GM19351 (cell line): ENCODE results near the gene CARHSP1.
"Not testable (repeated sequence)": the region's sequence is repeated elsewhere in the genome, so short reads cannot be mapped to it uniquely, and the experiment has no call there.

Experiments
- ATAC-seq: cut with Tn5 transposase; IDR thresholded peaks from one replicate; pipeline ENCODE4 v1.9.1; 2021; ENCODE audit warnings: mild to moderate bottlenecking, moderate library complexity; ENCODE audit not compliant: unreplicated experiment

The CARHSP1 gene

DNA sequence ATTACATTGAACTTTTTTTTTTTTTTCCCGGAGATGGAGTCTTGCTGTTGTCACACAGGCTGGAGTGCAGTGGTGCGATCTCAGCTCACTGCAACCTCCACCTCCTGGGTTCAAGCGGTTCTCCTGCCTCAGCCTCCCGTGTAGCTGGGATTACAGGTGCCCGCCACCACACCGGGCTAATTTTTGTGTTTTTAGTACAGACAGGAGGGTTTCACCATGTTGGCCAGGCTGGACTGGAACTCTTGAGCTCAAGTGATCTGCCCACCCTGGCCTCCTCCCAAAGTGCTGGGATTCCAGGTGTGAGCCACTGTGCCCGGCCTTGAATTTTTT is 5.0 kb upstream of the CARHSP1 start:
- not testable (repeated sequence) for ATAC-seq

DNA sequence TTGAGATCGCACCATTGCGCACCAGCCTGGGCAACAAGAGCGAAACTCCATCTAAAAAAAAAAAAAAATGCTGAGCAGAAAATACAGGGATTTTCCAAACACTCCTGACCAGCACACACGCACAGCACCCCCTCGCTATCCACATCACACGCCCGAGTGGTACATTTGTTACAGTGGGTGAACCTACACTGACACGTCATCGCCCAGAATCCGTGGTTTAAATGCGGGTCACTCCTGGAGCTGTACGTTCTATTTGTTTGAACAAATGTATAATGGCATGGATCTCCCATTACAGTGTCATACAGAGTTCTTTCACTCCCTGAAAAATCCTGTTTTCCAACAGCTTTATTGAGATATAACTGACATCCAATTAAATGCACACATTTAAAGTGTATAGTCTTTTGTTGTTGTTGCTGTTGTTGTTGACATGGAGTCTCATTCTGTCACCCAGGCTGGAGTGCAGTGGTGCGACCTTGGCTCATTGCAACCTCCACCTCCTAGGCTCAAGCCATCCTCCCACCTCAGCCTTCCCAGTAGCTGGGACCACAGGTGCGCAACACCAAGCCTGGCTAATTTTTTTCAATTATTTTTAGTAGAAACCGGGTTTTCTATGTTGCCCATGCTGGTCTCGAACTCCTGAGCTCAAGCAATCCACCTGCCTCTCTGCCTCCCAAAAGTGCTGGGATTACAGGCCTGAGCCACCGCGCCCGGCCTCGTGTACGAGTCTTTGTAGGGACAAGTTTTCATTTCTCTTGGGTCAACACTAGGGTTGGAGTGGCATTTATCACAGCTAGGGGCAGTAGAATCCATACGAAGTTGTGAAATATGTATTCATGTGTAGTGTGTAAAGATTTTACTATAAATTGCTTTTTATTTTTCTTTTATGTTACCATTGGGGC is 4.4 kb upstream of the CARHSP1 start:
- no peak for ATAC-seq

DNA sequence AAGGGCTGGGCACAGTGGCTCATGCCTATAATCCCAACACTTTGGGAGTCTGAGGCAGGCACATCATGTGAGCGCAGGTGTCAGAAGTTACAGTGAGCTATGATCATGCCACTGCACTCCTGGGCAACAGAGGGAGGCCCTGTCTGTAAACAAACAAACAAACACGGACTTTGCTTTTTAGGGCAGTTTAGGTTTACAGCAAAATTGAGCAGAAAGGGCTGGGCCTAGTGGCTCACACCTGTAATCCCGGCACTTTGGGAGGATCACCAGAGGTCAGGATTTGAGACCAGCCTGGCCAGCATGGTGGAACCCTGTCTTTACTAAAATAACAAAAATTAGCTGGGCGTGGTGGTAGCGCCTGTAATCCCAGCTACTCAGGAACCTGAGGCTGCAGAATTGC is 3.3 kb upstream of the CARHSP1 start:
- no peak for ATAC-seq

DNA sequence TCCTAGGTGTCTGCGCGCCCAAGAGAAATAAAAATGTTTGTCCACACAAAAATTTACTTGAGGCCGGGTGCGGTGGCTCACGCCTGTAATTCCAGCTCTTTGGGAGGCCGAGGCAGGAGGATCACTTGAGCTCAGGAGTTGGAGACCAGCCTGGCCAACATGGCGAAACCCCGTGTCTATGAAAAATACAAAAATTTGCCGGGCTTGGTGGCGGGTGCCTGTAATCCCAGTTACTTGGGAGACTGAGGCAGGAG is 1.1 kb upstream of the CARHSP1 start:
- ATAC-seq: not testable (repeated sequence)

DNA sequence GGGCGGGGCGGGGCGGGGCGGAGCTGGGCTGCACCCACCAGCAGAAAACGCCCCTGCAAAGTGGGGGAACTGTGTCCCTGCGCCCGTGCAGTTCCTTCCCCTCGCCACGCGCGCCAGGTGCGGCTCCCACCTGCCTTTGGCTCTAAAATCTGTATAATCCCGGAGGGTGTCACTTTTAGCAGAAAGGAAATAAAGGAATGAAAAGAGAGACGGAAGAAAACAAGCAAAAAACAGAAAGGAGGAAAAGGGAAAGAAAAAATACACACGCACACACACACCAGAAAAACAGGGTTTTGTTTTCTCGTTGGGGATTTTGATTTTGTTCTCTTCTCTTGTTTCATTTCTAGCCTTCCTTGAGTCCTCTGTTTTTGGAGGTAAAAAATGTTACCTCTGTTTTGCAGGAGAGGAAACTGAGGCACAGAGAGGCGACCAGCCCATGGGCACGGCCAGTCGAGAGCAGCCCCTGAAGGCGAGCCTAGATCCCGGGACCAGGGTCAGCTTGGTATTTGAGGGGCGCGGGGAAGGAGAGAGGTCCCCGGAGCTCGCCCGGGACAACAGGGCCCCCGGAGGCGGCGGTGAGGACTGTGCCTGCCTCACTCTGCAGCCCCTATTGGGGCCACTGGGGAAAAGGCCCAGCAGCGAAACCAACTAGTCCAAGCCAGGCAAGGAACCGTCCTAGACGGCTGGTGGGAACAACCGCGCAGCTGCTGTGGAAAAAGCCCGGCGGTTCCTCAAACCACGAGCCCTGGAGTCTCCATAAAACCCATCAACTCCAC is 594 bp upstream of the CARHSP1 start:
- ATAC-seq: no peak

DNA sequence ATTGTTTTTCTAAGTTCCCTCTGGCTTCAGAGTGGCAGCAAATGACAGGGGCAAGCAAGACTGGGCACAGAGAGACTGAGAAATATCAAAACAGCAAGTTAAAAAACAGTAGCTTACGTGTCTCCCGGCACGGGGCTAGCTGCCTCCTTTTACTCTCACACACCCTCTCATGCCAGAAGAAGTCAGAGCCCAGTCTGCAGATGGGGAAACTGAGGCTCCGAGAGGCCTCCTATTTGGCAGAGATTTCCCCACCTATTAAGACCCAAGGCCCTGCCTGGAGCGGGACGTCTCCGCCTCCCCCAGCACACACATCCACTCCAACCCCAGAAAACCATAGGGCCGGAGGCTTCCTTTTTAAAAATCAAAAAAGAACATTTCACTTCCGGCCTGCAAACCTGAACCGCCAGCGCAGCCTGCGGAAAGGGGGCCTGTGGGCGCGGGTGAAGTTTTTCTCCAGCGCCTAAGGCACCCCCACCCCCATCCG is 832 bp downstream of the CARHSP1 start:
- no peak for ATAC-seq

DNA sequence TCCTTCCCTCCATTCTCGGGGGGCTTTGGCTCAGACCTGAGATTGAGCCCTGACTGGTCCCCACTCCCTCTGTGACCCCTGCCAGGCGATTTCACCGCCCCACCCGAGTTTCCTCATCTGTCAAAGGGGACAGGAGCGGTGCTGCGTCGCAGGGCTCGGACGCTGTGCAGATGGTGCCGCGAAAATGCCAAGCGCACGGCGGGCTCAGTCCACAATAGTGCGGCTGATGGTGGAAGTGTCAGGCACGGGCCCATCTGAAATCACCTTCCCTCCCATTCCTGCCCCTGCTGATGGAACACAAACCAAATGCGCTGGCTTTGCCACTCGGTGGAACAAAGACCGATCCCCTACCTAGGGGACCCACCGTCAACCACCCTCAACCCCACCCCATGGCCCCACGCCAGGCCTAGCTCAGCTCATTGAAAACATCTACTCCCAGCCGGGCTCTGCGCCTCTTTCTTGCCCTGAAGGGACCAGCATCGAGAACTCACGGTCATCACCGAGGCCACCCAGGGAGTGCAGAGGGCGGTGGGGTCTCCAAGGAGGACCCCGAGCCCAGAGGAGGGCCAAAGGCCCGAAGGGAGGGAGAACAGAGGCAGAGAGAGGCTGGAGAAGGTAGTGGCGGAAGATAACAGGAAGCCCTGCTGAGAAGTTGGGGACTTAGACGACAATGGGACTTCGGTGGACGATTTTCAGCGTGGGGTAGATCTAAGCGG is 1.4 kb downstream of the CARHSP1 start:
- ATAC-seq: no peak

DNA sequence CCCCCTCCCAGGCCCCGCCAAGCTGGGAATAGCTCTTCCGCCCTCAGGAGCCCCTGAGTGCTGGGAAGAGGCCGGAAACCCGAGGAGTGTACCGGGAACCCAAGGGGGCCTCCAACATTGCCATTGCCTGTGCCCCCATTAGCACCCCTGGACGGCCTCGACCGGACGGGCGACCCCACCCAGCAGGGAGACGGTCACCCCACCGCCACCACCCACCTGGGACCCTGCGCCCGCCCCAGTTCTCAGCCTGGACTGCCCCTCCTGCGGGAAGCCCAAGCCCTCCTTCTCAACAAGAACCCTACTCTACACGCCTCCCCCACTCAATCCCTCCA is 2.0 kb downstream of the CARHSP1 start:
- ATAC-seq: no peak

DNA sequence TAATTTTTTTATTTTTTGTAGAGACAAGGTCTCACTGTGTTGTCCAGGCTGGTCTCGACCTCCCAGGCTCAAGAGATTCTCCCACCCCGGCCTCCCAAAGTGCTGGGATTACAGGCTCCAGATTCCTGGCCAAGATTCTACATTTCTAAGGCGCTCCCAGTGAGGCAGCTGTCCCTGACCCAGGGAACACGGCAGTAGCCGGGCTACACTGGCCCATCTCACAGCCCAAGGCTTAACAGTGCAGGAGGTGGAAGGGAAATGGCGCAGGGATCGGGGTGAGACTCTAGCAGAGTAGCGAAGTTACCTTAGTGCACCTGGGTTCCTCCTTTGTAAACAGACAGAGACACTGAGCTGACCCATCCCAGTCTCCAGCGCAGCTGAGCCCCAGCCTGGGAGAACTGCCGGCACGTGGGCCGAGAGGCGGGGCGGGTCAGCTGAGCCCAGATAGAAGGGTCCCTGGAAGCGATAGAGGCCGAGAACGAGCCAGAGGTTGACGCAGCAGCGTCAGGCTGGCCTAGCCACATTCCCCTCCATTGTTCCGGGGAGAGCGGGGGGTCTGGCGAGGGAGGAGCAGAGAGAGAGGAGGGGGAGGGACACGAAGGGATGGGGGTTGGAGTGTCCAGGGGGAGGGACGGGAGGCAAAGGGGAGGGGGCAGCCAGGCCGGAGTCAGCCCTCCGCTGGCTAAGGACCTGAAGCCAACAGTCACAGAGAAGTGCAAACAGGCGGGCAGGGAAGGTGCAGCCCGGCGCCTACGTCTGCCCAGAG is 2.5 kb downstream of the CARHSP1 start:
- no peak for ATAC-seq

DNA sequence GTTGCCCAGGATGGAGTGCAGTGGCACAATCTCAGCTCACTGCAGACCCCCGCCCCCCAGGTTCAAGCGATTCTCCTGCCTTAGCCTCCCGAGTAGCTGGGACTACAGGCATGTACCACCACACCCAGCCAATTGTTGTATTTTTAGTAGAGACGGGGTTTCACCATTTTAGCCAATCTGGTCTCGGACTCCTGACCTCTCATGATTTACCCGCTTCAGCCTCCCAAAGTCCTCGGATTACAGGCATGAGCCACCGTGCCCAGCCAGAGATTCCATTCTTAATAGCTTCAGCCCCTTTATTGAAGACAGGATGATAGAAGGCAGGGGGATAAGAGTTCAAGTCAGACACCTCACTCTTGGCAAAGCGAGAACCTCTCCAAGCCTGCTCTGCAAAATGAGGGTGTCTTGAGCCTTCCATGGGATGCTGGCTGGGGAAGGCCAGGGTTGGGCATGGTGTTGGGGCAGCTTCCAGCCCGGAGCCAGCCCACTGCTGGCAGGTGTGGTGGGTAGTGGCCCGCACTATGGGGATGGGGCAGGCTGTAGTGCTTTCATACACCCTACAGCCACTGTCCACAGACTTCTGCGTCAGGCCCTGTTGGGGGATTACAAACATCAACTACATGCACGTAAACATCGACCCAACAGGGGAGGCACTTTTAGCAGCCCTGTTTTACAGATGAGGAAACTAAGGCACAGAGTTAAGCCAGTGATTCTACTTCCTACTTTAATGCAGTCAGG is 3.5 kb downstream of the CARHSP1 start:
- no peak for ATAC-seq

DNA sequence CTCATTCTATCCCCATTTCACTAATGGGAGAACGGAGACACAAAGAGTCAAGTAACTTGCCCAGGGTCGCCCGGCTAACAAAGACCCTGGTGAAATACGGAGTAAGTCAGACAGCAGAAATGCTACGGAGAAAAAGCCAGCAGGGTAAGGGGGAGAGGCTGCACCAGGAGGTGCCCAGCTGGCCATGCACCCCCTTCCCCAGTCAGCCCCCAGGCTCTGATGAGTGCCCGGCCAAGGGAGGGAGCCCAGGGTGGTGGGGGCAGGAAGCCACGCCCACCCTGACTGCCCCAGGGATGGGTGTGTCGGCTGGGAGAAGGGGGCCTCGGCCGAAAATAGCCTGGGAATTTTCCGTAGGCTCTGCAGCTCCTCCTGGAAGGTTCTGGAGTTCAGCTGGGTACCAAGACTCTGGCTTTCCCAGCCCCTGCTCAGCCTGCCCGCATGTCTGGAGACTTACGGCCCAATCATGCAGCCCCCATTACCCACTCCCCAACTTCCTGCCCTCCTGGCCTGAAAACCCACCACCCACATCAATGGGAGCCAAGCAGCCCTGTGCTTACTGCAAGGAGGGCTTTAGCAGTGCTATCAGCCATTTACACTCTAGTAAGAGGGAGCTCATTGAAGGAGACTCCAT is 4.2 kb downstream of the CARHSP1 start:
- no peak for ATAC-seq

DNA sequence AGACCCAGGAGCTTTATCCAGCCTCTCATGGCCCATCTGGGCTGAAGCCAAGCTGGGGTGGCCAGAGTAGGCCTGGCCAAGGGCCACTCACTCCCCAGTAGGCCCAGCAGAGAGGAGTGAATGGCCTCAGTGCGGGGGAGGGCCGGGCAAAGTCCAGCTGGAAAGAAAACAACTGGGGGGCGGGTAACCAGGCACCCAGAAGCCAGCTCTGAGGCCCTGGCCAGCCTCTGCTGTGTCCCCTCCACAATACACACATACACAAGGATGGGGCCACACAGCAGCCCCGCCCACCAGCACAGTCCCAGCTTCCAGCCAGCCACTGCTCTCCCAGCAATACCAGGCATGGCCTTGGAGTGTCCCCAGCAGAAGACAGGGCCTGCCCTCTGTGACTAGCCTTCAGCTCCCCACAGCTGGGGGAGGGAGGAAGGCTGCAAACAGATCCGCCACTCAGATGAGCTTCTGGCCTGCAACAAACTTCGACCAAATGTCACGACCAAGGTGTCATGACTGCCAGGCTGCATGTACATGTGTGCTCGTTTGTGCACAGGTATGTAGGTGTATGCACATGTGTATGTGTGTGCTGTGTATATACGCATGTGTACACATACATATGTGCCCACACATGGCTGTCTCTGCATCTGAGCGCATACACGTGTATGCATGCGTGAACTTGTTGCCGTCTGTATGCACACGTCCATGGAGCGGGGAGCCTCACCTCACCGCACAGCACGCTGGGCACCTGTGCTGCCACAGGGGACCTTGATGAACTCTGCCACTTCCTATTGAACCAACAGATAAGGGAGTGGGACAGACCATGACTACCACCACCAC is 5.0 kb downstream of the CARHSP1 start:
- ATAC-seq: no peak

DNA sequence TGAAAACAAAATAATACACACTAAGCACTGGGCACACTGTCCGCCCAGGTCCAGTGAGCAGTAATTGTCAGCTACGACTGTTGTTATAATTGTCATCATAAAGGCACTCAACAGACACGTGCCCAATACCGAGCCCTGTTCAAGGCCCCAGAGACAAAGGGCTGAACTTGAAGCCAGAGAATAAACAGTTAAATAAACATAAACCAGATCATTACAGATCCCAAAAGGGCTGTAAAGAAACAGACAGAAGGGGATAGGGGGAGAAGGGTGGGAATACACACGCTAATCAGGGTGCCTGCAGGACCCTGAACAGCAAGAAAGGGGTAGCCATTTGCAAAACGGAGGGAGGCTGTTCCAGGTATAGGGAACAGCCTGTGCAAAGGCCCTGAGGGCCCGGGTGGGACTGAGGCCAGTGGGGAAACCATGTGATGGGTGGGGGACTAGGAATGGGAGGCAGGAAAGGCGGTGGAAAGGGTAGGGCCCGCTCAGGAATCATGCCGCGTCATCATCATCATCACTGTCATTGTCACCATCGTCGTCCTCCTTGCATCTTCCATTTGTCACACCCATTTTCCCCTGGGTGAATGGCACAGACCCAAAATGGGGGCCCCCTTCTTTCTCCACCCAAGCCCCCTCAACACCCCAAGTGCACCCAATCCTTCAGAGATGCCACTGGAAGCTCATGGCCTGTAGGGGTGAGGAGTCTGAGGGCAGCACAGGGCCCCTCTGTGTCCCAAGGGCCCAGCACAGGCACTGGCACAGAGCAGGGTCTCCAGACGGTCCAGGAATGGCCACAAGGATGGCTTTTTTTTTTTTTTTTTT is 6.3 kb downstream of the CARHSP1 start:
- ATAC-seq: no peak

DNA sequence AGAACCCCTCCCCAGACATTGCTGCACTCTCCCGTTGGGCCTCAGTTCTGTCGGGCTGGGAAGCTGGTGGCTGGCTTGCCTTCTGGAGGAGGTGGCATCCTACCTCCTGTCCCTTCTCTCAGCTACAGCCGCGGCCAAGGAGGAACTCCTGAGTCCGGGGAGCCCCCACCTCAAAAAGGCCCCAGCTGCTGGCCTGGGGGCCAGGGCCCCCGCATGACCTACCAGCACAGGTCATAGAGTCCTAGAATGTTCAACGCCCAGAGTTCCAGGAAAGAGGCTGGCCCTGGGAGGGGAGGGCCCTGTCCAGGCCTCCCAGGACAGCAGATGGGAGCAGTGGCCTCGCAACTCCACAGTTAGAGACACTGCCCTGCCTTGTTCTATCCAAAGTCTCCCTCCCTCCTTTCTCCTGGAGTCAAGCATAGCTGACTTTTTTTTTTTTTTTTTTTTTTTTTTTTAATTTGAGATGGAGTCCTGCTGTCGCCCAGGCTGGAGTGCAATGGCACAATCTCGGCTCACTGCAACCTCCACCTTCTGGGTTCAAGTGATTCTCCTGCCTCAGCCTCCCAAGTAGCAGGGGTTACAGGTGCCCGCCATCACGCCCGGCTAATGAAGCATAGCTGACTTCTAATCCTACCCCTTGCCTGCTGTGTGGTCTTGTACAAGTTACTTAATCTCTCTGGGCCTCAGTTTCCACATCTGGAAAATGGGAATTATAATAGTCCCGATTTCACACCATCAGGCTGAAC is 7.1 kb downstream of the CARHSP1 start:
- ATAC-seq: no peak

DNA sequence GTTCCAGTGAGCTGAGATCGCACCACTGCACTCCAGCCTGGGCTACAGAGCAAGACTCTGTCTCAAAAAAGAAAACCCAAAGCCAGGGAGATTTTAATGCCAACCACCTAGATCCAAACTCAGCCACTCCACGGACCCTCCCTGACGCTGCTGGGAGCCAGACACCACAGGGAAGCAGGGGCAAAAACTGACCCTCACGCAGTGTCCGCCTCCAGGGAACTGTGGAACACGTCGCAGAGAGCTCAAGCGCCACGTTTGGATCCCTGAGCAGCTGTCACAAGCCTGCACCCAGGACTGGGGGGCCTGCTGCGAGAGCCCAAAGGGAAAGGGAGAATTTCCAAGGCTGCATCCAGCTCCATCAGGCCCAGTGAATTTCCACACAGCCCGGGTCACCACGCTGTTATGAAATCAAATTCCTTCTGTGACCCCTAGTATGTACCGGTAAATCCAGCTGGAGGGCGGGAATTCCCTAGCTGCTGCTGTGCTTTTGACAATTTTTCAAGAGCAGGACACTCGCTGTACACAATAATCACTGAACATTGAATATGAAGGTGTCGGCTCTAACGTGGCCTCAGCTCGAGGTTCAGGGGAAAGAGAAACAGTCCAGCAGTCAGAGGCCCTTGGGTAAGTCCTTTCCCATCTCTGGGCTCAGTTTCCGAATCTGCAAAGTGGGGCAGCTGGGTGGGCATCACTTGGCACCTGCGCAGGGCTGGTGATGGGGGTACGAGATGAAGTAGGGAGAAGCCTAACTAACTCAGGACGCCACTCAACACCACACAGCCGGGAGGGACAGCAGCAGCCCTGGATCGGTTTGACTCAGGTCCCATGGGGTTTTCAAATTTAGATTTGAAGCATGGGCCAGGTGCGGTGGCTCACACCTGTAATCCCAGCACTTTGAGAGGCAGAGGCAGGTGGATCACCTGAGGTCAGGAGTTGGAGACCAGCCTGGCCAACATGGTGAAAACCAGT is 8.6 kb downstream of the CARHSP1 start:
- ATAC-seq: no peak
